DND-41 (cell line): ENCODE measurements around the gene LNX1.

ENCODE experiments used
- ATAC-seq: fragments of 200-7000 bp; cut with Tn5 transposase; 3 replicates; pipeline ENCODE4 v1.9.1; 2021; ENCODE audit warnings: low read depth; ENCODE audit not compliant: insufficient read depth
- DNase-seq: peaks from one replicate; pipeline ENCODE4 v3.0.0-alpha.2; 2020
- H2AFZ ChIP-seq: 2 replicates; pipeline ENCODE4 v1.6.0; 2012; ENCODE audit warnings: low read depth, low read length
- H3K27ac ChIP-seq: 2 replicates; pipeline ENCODE4 v1.5.1; 2012; ENCODE audit warnings: low read length, inconsistent platforms
- H3K27me3 ChIP-seq: fragments of 200-600 bp; sonication (generic); 2 replicates; pipeline ENCODE4 v1.6.0; 2012; ENCODE audit warnings: low read length, mild to moderate bottlenecking, inconsistent platforms; ENCODE audit not compliant: insufficient read depth, poor library complexity
- H3K36me3 ChIP-seq: 2 replicates; pipeline ENCODE4 v1.5.1; 2012; ENCODE audit warnings: low read length, inconsistent platforms; ENCODE audit not compliant: insufficient read depth
- H3K4me1 ChIP-seq: 2 replicates; pipeline ENCODE4 v1.5.1; 2012; ENCODE audit warnings: mild to moderate bottlenecking, low read length; ENCODE audit not compliant: insufficient read depth
- H3K4me2 ChIP-seq: 2 replicates; pipeline ENCODE4 v1.6.0; 2012; ENCODE audit warnings: mild to moderate bottlenecking, moderate library complexity, low read length, inconsistent platforms; ENCODE audit not compliant: insufficient read depth
- H3K4me3 ChIP-seq, 2 experiments: fragments of 200-600 bp in 1 of 2; shearing (Covaris generic) in 1 of 2; 2 replicates each; pipeline ENCODE4 v1.5.1; 2012 to 2016; ENCODE audit warnings: inconsistent platforms in 2 of 2, low read length in 2 of 2, mild to moderate bottlenecking in 2 of 2, low read depth in 1 of 2, moderate library complexity in 1 of 2
- H3K79me2 ChIP-seq: 2 replicates; pipeline ENCODE4 v1.6.0; 2012; ENCODE audit warnings: low read length, inconsistent platforms; ENCODE audit not compliant: insufficient read depth
- H3K9ac ChIP-seq: 2 replicates; pipeline ENCODE4 v1.6.0; 2012; ENCODE audit warnings: low read depth, mild to moderate bottlenecking, inconsistent platforms, low read length, moderate library complexity
- H3K9me3 ChIP-seq: 2 replicates; pipeline ENCODE4 v1.5.1; 2012; ENCODE audit warnings: low read length, moderate library complexity, mild to moderate bottlenecking, inconsistent platforms; ENCODE audit not compliant: insufficient read depth, severe bottlenecking
- H4K20me1 ChIP-seq: 2 replicates; pipeline ENCODE4 v1.6.0; 2012; ENCODE audit warnings: low read length; ENCODE audit not compliant: insufficient read depth
- CTCF ChIP-seq: IDR thresholded peaks from 2 replicates; pipeline ENCODE4 v1.5.1; 2012; ENCODE audit warnings: borderline replicate concordance, low read length, moderate library complexity, mild to moderate bottlenecking; ENCODE audit not compliant: poor library complexity, severe bottlenecking; ENCODE audit errors: extremely low read depth
- EZH2 ChIP-seq: IDR thresholded peaks from 3 replicates; pipeline ENCODE4 v1.6.1; 2012; ENCODE audit warnings: borderline replicate concordance, low read depth, mild to moderate bottlenecking, moderate library complexity, low read length, inconsistent platforms; ENCODE audit not compliant: severe bottlenecking

The LNX1 gene

GRCh38 chr4:53589511-53589910 lies 1.8 kb downstream of the LNX1 start:
- no peaks in the 10 kb centered on the region for H3K4me1 ChIP-seq
- no peak for TF ChIP-seq CTCF
- no peak for TF ChIP-seq EZH2
- no peaks in the 10 kb centered on the region for H3K79me2 ChIP-seq
- H3K27ac ChIP-seq = no peak overlapping the region
- no peak overlapping the region for H2AFZ ChIP-seq
- no peak for ATAC-seq
- no peak overlapping the region for H3K4me3 ChIP-seq
- H3K27me3 ChIP-seq = no peaks in the 10 kb centered on the region
- H3K4me2 ChIP-seq = no peak overlapping the region
- no peaks in the 10 kb centered on the region for H4K20me1 ChIP-seq
- H3K36me3 ChIP-seq = no peaks in the 10 kb centered on the region
- no peaks in the 10 kb centered on the region for H3K9me3 ChIP-seq
- no peak overlapping the region for H3K9ac ChIP-seq
- DNase-seq = no peak

GRCh38 chr4:53587135-53587534 lies 4.2 kb downstream of the LNX1 start:
- no peak overlapping the region for H3K4me3 ChIP-seq
- ATAC-seq = no peak
- no peaks in the 10 kb centered on the region for H4K20me1 ChIP-seq
- H2AFZ ChIP-seq = no peak overlapping the region
- H3K79me2 ChIP-seq = no peaks in the 10 kb centered on the region
- no peaks in the 10 kb centered on the region for H3K36me3 ChIP-seq
- H3K27me3 ChIP-seq = no peaks in the 10 kb centered on the region
- H3K4me2 ChIP-seq = no peak overlapping the region
- no peaks in the 10 kb centered on the region for H3K4me1 ChIP-seq
- no peak overlapping the region for H3K27ac ChIP-seq
- no peak for DNase-seq
- no peaks in the 10 kb centered on the region for H3K9me3 ChIP-seq
- H3K9ac ChIP-seq = no peak overlapping the region
- TF ChIP-seq CTCF = no peak
- TF ChIP-seq EZH2 = no peak

GRCh38 chr4:53586121-53586816 lies 5.0 kb downstream of the LNX1 start:
- H3K4me1 ChIP-seq = no peaks in the 10 kb centered on the region
- no peaks in the 10 kb centered on the region for H3K27me3 ChIP-seq
- H3K27ac ChIP-seq = no peak overlapping the region
- H3K9ac ChIP-seq = no peak overlapping the region
- H3K4me2 ChIP-seq = no peak overlapping the region
- H2AFZ ChIP-seq = no peak overlapping the region
- no peak overlapping the region for H3K4me3 ChIP-seq
- no peaks in the 10 kb centered on the region for H3K9me3 ChIP-seq
- DNase-seq (no peak), ATAC-seq (no peak)
- H4K20me1 ChIP-seq = no peaks in the 10 kb centered on the region
- H3K36me3 ChIP-seq = no peaks in the 10 kb centered on the region
- no peaks in the 10 kb centered on the region for H3K79me2 ChIP-seq
- TF ChIP-seq EZH2 (no peak), CTCF (no peak)

GRCh38 chr4:53584658-53585057 lies 6.6 kb downstream of the LNX1 start:
- Histone ChIP-seq H3K4me1 (no peaks in the 10 kb centered on the region), H3K4me2 (no peak overlapping the region), H3K4me3 (no peak overlapping the region), H4K20me1 (no peaks in the 10 kb centered on the region), H3K36me3 (no peaks in the 10 kb centered on the region), H3K9me3 (no peaks in the 10 kb centered on the region), H3K27ac (no peak overlapping the region), H2AFZ (no peak overlapping the region), H3K79me2 (no peaks in the 10 kb centered on the region), H3K27me3 (no peaks in the 10 kb centered on the region), H3K9ac (no peak overlapping the region)
- ATAC-seq = no peak
- TF ChIP-seq CTCF = no peak
- DNase-seq = no peak
